Raji (cell line): ENCODE data around the gene CCDC33.

Source experiments
- POLR2A ChIP-seq: IDR thresholded peaks from 2 replicates; pipeline ENCODE4 v1.6.1; 2011; ENCODE audit warnings: low read depth, low read length, control low read depth; ENCODE audit not compliant: insufficient read depth

The CCDC33 gene

GRCh38 chr15:74272812-74273211 is 36.7 kb downstream of the CCDC33 start:
- TF ChIP-seq POLR2A: no peak

GRCh38 chr15:74274470-74275038 is 38.4 kb downstream of the CCDC33 start:
- no peak for TF ChIP-seq POLR2A

- no peak for TF ChIP-seq POLR2A
These were observed 39.8 kb downstream of the CCDC33 start for GRCh38 chr15:74275957-74276356.

DNA sequence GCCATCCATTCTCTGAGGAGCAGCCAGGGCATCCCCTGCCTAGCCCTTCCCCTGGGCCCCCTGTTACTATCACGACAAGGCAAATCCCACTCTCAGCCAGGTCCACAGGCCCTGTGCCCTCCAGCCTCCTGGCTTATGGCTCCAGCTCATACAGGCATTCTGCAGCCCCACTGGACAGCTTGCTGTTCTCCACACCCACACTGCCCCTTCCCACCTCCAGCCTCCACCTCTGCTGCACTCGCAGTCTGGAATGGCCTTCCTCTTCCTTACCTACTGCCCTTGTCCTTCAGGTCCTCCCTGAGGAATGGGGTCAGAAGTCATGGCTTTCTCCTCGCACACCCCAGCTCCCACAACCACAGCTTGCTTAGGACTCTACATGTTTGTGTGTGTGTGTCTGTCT is 40.4 kb downstream of the CCDC33 start:
- no peak for TF ChIP-seq POLR2A

DNA sequence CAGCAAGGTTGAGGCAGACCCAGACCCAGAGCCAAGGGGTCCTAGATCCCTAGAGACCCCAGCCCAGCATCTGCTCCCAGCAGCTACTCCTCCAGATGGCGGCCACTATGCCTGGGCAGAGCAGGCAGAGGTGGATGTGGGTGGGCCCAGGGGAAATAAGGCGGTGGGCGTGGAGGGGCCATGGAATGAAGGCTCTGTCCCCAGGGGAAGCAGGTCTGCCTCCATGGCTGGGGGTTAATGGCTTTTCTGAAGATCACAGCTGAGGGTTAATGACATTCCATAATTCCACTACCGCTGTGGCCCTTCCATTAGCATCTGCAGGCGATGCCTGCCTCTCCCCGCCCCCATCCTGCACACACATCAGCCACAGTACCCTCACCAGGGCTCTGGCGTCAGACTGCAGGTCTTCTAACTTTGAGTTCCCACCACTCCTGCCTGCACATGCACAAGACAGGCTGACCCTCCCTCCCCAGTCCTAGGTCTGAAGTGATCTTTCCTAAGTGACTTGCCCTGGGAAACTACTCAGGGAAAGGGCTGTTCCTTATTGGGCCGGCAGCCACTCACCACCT is 41.2 kb downstream of the CCDC33 start:
- TF ChIP-seq POLR2A: no peak

DNA sequence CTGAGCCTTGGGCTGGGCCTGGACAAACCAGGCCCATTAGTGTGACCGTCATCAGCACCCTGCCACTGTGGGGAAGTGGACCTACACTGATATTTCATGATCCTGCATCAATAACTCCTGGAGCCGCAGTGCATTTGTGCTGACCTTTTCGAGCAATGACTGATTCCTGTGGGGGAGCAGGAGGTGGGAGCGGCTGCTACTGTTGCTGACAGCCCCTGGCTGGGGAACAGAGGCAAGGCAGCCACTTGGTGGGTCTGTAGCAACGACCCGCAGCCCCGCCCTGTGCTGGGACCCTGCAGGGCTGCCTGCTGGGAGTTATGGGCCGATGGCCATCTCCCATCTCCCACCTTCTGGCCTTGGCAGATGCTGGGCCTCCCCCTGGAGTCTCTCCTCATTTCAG is 42.1 kb downstream of the CCDC33 start:
- TF ChIP-seq POLR2A: no peak

DNA sequence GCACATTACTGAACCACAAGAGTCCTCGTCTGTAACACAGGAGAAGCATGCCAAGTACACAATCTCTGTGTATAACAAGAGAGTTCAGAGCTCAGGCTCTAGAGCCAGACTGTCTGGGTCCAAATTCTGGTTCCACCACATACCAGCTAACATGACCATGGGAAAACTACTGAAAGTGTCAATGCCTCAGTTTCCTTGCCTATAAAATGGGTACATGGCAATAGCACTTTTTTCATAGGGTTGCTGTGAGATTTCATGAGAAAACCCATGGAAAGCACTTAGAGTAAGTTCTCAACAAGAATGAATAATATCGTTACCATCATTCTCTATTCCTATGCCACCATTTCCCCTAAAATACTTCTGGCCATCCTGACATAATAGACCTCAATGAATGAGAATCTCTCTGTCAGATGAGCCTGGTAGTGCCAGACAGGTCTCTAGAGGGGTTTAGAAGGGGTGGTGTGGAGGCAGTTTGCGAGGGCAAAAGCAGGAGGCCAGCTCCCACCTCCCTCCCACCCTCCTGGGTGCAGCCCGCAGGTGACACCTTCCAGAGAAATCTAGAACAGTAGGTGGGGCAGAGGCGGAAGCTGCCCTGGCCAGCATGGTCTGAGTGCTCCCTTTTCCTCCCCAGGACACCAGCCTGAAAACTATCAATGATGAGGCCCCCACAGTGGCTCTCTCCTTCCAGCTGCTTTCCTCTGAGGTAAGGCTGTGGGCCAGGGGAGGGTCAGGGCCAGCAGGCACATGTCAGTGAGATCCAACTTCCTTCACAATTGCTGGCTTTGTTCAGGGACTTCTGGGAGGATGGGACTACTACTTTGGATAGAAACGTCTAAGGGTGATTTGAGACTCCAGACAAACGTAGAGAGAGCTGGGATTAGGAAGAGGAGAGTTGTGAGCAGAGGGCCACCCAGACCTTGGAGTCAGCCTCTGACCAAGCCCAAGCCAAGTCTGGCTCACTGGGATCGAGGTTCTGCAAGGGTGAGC is 45.3 kb downstream of the CCDC33 start:
- no peak for TF ChIP-seq POLR2A

- no peak for TF ChIP-seq POLR2A
These were observed 47.2 kb downstream of the CCDC33 start for GRCh38 chr15:74283368-74283767.

- no peak for TF ChIP-seq POLR2A
These were observed 53.5 kb downstream of the CCDC33 start for GRCh38 chr15:74289671-74290070.

GRCh38 chr15:74290645-74291044 is 54.5 kb downstream of the CCDC33 start:
- no peak for TF ChIP-seq POLR2A

DNA sequence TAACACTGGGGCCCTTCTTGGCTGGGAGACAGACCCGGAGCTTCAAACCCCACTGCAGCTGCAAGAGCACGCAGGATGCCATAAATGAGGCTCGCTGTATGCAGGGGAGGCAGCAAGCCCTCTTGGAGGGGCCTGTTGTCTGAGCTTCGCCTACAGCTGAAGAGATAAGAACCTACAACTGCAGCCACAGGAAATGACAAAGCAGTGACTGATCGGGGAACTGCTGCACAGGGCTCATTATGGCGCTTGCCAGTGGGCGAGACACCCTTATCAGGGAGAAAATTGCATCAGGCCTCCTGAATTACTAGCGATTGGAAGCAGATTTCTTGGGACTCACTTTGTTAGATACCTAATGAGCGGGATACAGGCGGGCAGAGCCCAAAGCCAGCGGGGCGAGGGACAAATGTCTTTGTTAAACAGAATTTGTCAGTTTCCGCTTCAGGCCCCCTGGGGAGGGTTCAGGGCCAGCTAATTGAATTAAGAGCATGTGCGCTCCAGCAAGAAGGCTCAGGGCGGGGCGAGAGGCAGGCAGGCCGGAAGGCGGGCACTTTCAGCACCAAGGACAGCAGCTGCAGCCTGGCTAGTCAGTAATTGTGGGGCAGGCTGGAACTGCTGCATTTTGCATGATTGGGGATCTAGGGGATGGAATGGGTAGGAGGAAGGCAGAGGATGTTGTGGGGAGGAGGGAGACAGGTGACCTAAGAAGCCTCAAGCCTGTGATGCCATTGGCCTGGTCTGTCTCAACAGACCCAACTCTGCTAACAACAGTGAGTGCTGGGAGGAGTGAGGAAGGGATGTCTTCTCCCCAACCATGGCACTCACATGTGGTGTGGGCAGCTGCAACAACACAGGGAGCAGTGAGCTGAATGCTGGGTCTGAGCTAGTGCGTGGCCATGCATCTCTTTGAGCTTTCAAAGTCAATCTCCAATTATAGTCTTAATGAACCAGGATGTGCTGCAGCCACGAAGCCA is 55.3 kb downstream of the CCDC33 start:
- no peak for TF ChIP-seq POLR2A

- no peak for TF ChIP-seq POLR2A
These were observed 57.1 kb downstream of the CCDC33 start for GRCh38 chr15:74293021-74293810.

DNA sequence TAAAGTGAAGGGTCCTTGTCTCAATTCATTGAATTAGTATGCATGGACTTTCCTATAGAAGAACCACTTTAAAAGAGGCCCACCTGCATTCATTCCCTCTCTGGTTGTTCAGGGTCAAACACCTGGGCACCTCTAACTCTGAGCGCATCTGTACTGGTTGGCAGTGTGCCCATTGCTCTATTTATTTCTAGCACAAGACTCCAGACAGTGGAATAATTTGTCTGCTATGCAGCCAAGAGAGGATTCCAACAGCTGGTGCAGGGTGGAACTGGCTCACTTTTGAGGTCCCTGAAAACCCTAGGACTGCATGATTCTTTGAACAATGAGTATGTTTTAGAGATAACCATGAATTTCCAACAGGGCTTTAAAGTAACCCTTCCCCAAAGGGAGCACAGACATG is 57.9 kb downstream of the CCDC33 start:
- TF ChIP-seq POLR2A: no peak

- no peak for TF ChIP-seq POLR2A
These were observed 59.7 kb downstream of the CCDC33 start for GRCh38 chr15:74295800-74296199.
